Endometrium (tissue), 2 donors: Measurements from ENCODE around the gene AGRN.
A peak's percentile ranks its signal among the peaks of the same experiment; 100 is the strongest.
"Not testable (repeated sequence)": the region's sequence is repeated elsewhere in the genome, so short reads cannot be mapped to it uniquely, and the experiment has no call there.

ENCODE experiments used
- FAIRE-seq: peaks from 2 replicates; lab custom pipeline; 2012; peaks lifted over from hg19 to GRCh38; lab: Jason Lieb, UNC
- donor health status: control.
- donor health status: control.

The AGRN gene

DNA sequence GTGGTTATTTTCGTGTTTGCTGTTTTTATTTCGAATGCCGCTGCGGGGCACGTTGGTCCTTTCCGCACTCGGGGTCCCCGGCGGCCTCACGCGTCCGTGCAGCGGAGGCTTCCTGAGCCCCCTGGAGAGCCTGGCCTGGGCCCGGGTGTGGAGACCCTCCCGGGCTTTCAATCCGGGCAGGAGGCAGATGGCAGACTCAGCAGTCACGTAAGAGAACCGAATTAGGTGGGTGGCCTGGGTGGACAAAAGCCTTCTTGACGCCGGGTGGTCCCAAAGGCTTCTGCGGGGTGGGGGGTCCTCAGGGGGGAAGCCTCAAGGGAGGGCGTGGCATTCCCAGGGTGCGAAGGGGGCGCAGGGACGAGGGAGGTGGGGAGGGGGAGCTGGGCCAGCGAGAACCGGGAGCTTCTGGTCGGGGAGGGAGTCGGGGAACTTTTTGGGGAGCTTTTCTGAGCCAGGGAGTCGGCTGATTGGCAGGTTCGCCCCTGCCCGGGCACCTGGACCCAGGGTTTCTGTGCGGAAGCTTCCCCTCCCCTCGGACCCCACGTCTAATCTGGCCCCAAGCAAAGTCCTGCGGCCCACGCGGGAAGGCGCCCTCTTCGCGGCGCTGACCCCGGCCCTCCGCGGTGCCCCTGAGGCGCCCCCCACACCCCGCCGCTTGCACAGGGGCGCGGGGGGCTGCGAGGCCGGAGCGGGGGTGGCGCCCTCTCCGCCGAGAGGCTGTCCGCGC, 18.7 kb upstream of the AGRN start:
- no peak for FAIRE-seq

DNA sequence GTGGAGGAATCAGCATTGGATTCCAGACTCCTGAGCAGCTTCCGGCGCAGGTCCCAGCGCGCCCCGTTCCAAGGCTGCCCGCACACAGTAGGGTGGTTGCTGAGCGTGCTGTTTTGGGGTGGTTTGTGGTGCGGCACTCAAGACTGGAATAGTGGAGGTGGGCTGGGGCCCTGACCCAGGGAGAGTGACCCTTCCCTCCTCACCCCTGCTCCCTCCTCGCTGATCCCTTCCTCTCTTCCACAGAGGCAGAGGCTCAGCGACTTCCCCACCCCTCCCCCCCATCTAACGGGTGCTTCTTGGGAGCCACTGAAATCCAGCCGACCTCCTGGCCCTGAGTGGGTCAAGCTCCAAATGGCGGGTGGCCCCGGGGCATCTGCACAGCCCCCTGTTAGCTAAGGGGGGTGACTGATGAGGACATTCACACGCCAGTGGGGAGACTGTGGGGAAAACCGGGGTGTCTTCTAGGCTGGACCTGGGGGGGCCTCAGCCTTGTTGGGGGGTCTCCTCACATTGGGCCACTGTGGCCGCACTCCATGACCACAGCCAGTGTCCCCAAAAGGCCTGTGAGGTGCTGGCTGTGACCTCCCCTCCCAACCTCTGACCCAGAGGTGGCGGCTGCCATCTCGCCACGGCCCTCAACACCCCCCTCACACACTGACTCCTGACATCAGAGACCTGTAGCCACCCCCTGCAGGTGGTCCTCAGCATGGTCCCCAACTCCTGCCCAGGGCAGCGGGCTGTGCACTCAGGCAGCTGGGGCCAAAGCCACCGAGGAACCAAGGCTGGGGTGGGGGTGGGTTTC, 16.1 kb upstream of the AGRN start:
- FAIRE-seq, result no peak

- no peak for FAIRE-seq
Observed at GRCh38 chr1:1004420-1004779, 15.5 kb upstream of the AGRN start.

GRCh38 chr1:1004780-1005697, 14.9 kb upstream of the AGRN start:
- FAIRE-seq, result no peak

GRCh38 chr1:1005774-1006304, 14.1 kb upstream of the AGRN start:
- FAIRE-seq, result no peak

DNA sequence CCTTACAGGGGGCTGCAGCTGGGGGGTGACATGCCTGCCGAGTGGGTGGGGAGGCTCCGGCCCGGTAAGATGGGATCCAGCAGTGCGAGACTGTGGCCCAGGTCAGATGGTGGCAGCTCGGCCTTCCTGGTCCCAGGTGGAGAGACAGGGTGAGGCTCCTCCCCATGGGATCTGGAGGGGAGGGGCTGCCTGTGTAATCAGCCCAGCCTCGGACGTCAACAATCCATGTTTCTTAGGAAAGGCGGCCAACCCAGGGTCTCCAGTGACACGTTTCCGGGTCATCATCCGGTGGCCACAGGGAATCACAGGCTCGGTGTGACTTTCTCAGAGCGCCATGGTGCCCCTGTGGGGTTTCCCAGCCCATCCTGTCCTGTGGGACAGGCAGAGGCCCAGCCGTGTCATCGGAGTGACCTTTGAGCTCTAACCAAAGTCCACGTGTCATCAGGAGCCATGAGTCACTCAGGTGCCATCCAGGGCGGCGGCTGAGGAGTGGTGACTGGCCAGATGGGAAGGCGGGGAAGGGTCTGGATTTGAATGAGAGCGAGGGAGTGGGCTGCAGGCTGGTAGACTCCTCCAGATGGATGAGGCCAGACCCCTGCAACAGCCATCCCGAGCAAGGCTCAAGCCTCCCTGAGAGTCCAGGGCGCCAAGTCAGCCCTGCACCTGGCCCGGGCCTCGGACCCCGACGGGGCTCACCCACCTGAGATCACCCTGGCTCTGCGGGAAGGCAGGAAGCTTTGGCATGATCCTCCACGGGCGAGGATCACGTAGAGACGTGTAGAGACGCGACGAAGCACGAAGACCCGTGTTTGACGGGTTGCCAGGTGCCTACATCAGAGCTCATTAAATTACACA, 13.4 kb upstream of the AGRN start:
- FAIRE-seq, result no peak

- not testable (repeated sequence) for FAIRE-seq
Observed at GRCh38 chr1:1010131-1010530, 9.8 kb upstream of the AGRN start.

DNA sequence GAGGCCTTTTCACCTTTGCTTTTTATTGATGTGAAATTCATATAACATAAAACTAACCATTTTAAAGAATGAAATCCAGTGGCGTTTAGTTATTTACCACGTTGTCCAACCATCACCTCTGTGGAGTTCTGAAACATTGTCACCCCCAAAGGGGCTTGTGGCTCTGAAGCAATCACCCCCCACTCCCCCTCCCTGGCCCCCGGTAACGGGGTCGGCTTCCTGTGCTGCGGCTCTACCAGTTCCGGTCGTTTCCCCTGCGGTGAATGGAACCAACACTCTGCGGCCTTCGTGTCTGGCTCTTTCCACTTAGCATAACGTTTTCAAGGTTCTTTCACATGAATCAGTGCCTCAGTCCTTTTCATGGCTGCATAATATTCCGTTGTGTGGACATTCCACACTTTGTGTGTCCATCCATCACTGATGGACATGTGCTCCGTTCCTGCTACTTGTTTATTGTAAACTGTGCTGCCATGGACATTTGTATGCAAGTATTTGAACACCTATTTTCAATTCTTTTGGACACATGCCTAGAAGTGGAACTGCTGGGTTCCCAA, 8.4 kb upstream of the AGRN start:
- FAIRE-seq, result no peak

GRCh38 chr1:1012736-1013104, 7.2 kb upstream of the AGRN start:
- not testable (repeated sequence) for FAIRE-seq

DNA sequence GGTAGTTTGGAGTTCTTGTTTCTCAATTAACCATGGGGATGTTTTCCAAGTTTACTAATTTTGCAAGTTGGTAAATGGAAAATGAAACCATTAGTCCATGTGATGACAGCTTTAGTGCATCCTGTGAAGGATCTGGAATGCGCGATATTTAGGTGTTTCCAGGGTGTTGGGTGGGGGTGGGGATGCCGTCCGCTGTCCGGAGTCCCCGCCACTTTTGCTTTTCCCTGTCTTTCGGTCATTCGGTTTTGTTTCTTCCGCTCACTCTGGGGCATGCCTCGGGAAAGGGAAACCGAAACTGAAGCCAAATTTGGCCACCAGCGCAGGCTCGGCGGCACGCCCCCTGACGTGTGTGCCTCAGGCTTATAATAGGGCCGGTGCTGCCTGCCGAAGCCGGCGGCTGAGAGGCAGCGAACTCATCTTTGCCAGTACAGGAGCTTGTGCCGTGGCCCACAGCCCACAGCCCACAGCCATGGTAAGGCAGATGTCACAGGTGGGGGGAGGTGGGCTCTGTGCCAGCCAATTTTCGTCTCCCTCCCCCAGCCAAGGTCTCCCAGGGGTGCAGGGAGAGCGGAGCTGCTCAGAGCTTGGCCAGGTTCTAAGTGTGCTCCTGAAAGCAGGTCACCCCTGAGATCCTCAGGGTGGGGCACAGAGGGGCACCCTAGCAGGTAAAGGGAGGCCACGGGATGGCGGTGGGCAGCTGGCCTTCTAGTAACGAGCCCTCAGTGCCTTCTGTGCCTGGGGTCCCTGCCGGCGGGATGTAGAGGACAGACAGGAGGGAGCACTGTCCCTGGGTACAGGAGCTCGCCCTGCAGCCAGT, 6.6 kb upstream of the AGRN start, which contains the start of gene ISG15:
Gene ISG15 (plus strand): TSS at position 393 of the 817 bp plus-strand sequence. CDS start 77 bp downstream, at position 470.
- FAIRE-seq, result peak; percentile 8

DNA sequence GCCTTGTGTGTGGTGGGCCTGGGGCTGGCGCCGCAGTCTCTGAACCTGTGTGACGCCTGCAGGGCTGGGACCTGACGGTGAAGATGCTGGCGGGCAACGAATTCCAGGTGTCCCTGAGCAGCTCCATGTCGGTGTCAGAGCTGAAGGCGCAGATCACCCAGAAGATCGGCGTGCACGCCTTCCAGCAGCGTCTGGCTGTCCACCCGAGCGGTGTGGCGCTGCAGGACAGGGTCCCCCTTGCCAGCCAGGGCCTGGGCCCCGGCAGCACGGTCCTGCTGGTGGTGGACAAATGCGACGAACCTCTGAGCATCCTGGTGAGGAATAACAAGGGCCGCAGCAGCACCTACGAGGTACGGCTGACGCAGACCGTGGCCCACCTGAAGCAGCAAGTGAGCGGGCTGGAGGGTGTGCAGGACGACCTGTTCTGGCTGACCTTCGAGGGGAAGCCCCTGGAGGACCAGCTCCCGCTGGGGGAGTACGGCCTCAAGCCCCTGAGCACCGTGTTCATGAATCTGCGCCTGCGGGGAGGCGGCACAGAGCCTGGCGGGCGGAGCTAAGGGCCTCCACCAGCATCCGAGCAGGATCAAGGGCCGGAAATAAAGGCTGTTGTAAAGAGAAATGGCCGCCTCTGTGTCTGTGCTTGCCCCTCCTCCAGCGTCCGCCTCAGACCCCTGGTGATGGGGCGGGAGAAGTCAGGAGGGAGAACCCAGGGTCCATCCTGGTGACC, 5.8 kb upstream of the AGRN start:
- no peak for FAIRE-seq

GRCh38 chr1:1014799-1015681, 4.9 kb upstream of the AGRN start:
- FAIRE-seq, result no peak

GRCh38 chr1:1017397-1018320, 2.3 kb upstream of the AGRN start:
- FAIRE-seq, result not testable (repeated sequence)

DNA sequence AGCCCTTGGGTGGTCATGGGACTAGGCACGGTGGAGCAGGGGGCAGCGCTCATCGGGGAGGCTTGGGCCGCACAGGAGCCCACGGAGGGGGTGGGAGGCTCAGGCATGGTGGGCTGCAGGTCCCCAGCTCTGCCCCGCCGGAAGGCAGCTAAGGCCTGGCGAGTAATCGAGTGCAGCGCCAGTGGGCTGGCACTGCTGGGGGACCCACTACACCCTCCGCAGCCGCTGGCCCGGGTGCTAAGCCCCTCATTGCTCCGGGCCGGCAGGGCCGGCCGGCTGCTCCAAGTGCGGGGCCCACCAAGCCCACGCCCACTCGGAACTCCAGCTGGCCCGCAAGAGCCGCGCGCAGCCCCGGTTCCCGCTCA, 1.6 kb upstream of the AGRN start:
- FAIRE-seq, result not testable (repeated sequence)

DNA sequence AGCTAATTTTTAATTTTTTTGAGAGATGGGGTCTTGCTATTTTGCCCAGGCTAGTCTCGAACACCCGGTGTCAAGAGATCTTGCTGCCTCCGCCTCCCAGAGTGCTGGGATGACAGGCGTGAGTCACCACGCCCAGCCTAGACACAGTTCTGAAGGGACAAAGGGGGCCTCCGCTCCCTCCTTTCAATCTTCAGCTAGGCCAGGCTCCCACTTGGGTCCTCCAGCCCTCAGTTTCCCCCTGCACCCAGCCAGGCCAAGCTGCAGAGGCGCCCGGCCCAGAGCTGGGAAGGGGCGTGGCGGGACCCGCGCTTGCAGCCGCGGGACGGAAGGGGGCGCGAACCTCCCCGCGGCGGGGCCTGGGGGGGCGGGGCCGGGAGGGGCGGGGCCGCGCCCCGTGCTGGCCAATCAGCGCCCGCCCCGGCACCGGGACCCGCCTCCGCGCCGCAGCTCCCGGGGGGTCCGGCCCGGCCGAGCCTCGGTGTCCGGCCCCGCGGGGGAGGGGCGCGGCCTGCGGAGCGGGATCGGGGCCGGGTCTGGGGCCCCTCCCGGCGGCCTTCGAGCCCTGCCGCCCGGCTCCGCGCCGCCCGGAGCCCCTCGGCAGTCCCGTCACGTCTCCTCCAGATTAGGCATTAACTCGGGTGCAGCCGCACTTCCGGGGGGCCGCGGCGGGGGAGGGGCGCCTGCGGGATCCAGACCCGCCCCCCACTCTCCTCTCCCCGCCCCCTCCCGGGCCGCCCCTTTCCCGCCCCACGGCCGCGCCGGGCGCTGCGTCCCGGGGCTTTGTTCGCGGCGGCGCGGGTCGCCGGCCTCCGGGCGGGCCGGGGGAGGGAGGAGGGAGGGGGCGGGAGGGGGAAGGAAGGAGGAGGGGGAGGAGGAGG, 559 bp upstream of the AGRN start:
- FAIRE-seq, result no peak

GRCh38 chr1:1020415-1021009, 592 bp downstream of the AGRN start:
- FAIRE-seq, result no peak
